Activated naive CD8-positive, alpha-beta T cell (primary cell): ENCODE data around the gene GORAB.

Experiments
- H3K27ac Mint-ChIP-seq: one replicate; pipeline ENCODE4 v1.8.0; 2021; ENCODE audit warnings: mixed read lengths
- H3K27me3 Mint-ChIP-seq: one replicate; pipeline ENCODE4 v1.8.0; 2021; ENCODE audit warnings: mixed read lengths
- H3K36me3 Mint-ChIP-seq: one replicate; pipeline ENCODE4 v1.8.0; 2021; ENCODE audit warnings: mixed read lengths
- H3K4me1 Mint-ChIP-seq: one replicate; pipeline ENCODE4 v1.8.0; 2021; ENCODE audit warnings: low read depth, mixed read lengths
- H3K4me3 Mint-ChIP-seq: one replicate; pipeline ENCODE4 v1.8.0; 2021; ENCODE audit warnings: mild to moderate bottlenecking, mixed read lengths
- H3K9me3 Mint-ChIP-seq: one replicate; pipeline ENCODE4 v1.8.0; 2021; ENCODE audit warnings: low read depth, mixed read lengths

Gene GORAB

GRCh38 chr1:170531758-170532657 lies at the start of gene GORAB:
TSS of gene GORAB (plus strand) at chr1:170532166. CDS start at chr1:170532224, 58 bp downstream.
- H3K4me3 Mint-ChIP-seq = no peak within 1 kb of the TSS
- H3K27me3 Mint-ChIP-seq = no peaks in the 10 kb centered on the region
- H3K27ac Mint-ChIP-seq = no peak within 1 kb of the TSS
- H3K36me3 Mint-ChIP-seq = peaks cover 3% of the 10 kb centered on the region
- no peaks in the 10 kb centered on the region for H3K9me3 Mint-ChIP-seq
- H3K4me1 Mint-ChIP-seq = peaks cover 27% of the 10 kb centered on the region

DNA sequence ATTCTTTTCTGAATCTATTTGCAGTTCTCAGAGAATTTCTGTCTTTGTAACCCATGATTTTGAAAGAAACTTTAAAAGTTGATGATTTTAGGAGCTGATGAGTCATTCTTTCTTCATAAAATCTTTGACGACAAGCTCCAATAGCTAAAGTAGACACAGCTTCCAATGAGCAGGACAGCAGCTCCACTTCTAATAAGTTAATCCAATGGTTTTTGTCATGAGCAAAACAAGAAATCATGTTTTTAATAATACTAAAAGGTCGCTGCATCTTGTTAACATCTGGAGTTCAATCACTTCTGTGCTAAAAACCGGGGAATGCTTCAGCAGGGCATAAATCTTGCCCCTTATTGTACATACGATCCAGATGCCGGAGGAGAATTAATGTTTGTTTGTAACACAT lies 48.9 kb upstream of the GORAB start:
- peaks cover 16% of the 10 kb centered on the region for H3K27me3 Mint-ChIP-seq
- H3K4me1 Mint-ChIP-seq = no peaks in the 10 kb centered on the region
- no peaks in the 10 kb centered on the region for H3K36me3 Mint-ChIP-seq
- no peak overlapping the region for H3K4me3 Mint-ChIP-seq
- no peak overlapping the region for H3K27ac Mint-ChIP-seq
- no peaks in the 10 kb centered on the region for H3K9me3 Mint-ChIP-seq

GRCh38 chr1:170487503-170487902 lies 44.5 kb upstream of the GORAB start:
- Mint-ChIP-seq H3K27me3 (peaks cover 22% of the 10 kb centered on the region), H3K9me3 (no peaks in the 10 kb centered on the region), H3K4me3 (no peak overlapping the region), H3K27ac (no peak overlapping the region), H3K4me1 (no peaks in the 10 kb centered on the region), H3K36me3 (no peaks in the 10 kb centered on the region)

GRCh38 chr1:170491291-170491690 lies 40.7 kb upstream of the GORAB start:
- Mint-ChIP-seq H3K27me3 (peaks cover 15% of the 10 kb centered on the region), H3K27ac (no peak overlapping the region), H3K4me3 (no peak overlapping the region), H3K9me3 (no peaks in the 10 kb centered on the region), H3K4me1 (peaks cover 11% of the 10 kb centered on the region), H3K36me3 (no peaks in the 10 kb centered on the region)

DNA sequence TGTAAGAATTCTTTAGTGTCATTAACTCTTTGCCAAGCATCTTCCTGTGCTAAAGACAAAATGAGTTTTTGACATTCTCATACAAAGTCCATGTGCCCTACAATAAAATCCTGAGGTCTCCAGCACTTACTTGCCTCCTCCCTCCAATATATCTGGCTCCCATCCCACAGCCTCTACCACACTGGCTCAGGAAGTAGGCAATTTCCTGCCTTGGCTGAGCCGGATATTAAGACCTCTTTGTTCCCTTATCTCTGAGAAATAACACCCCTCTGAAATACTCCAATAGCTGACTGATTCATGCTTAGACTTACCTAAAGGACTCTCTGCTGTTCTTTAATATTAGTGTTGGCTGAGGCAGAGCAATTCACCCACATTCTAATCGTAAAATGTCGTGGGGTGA lies 37.6 kb upstream of the GORAB start:
- H3K27ac Mint-ChIP-seq = no peak overlapping the region
- no peak overlapping the region for H3K4me3 Mint-ChIP-seq
- peaks cover 11% of the 10 kb centered on the region for H3K4me1 Mint-ChIP-seq

DNA sequence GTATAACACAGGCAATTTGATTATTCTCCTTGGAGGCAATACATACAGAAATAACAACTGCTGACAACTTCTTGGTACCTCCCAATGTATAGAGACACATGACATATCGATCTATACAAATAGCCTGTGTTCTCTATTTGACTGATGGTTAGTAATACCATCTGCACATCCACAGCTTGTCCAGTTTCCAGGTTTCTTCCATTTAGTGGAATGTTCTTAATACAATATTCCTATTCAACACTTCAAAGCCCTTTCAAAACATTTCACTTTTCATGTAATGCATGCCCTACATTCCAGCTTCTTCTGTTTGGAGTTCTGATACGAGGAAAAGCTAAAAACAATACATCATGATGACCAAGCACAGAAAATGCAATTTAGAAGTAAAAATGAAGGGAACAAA lies 37.0 kb upstream of the GORAB start:
- H3K4me3 Mint-ChIP-seq = no peak overlapping the region
- H3K9me3 Mint-ChIP-seq = no peaks in the 10 kb centered on the region
- H3K4me1 Mint-ChIP-seq = peaks cover 11% of the 10 kb centered on the region
- no peak overlapping the region for H3K27ac Mint-ChIP-seq
- H3K36me3 Mint-ChIP-seq = no peaks in the 10 kb centered on the region
- H3K27me3 Mint-ChIP-seq = peaks cover 8% of the 10 kb centered on the region

More for the DNA sequence above, 37.6 kb upstream of the GORAB start:
- Mint-ChIP-seq H3K36me3 (no peaks in the 10 kb centered on the region), H3K27me3 (peaks cover 14% of the 10 kb centered on the region), H3K9me3 (no peaks in the 10 kb centered on the region)

GRCh38 chr1:170498876-170499275 lies 33.1 kb upstream of the GORAB start:
- Mint-ChIP-seq H3K4me1 (peaks cover 9% of the 10 kb centered on the region), H3K36me3 (no peaks in the 10 kb centered on the region), H3K9me3 (no peaks in the 10 kb centered on the region), H3K4me3 (no peak overlapping the region), H3K27me3 (peaks cover 16% of the 10 kb centered on the region), H3K27ac (no peak overlapping the region)

- Mint-ChIP-seq H3K4me1 (no peaks in the 10 kb centered on the region), H3K36me3 (no peaks in the 10 kb centered on the region), H3K4me3 (no peak overlapping the region), H3K27me3 (peaks cover 22% of the 10 kb centered on the region), H3K27ac (no peak overlapping the region), H3K9me3 (no peaks in the 10 kb centered on the region)
These were observed 28.3 kb upstream of the GORAB start for GRCh38 chr1:170503665-170504064.

DNA sequence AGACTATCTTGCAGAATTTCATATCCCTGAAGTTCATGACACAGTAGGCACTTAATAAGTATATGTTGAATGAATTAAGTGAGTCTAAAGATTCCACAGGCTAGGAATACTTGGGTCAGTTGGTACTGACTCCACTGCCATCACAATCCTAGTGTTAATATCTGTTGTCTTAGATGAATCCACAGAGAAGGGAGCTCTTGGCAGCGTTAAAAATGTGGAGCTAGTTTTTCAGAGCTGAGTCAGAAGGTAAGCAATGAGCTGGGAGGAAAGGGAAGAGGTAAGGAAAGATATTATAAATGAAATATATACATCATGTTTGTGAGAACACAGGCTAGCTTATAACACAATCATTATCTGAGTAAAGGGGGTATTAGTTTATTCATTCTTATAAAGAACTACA lies 21.8 kb upstream of the GORAB start:
- Mint-ChIP-seq H3K27me3 (peaks cover 18% of the 10 kb centered on the region), H3K36me3 (no peaks in the 10 kb centered on the region), H3K9me3 (no peaks in the 10 kb centered on the region), H3K4me3 (no peak overlapping the region), H3K4me1 (no peaks in the 10 kb centered on the region), H3K27ac (no peak overlapping the region)

- Mint-ChIP-seq H3K9me3 (no peaks in the 10 kb centered on the region), H3K27me3 (peaks cover 16% of the 10 kb centered on the region), H3K36me3 (no peaks in the 10 kb centered on the region), H3K27ac (no peak overlapping the region), H3K4me1 (no peaks in the 10 kb centered on the region), H3K4me3 (no peak overlapping the region)
These were observed 20.9 kb upstream of the GORAB start for GRCh38 chr1:170511038-170511437.

DNA sequence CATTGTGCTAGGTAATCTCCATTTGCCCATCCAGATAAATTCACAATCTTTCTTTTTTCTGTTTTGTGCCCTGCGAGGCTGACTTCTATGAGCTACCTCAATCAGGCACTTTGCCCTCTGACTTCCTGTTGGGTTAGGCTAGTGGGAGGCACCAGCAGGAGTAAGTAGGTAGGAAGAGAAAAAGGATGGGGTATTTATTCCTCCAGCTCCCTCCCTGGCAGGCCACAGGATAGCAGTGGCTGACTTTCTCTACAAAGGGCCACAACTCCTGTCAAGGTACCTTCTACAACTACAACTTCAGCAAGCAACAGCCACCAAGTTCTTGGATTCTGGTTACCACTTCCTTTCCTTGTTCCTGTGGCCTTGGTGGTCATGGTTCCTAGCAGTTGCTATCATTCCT lies 18.8 kb upstream of the GORAB start:
- Mint-ChIP-seq H3K4me3 (no peak overlapping the region), H3K9me3 (no peaks in the 10 kb centered on the region), H3K36me3 (no peaks in the 10 kb centered on the region), H3K27me3 (peaks cover 6% of the 10 kb centered on the region), H3K27ac (no peak overlapping the region), H3K4me1 (no peaks in the 10 kb centered on the region)

DNA sequence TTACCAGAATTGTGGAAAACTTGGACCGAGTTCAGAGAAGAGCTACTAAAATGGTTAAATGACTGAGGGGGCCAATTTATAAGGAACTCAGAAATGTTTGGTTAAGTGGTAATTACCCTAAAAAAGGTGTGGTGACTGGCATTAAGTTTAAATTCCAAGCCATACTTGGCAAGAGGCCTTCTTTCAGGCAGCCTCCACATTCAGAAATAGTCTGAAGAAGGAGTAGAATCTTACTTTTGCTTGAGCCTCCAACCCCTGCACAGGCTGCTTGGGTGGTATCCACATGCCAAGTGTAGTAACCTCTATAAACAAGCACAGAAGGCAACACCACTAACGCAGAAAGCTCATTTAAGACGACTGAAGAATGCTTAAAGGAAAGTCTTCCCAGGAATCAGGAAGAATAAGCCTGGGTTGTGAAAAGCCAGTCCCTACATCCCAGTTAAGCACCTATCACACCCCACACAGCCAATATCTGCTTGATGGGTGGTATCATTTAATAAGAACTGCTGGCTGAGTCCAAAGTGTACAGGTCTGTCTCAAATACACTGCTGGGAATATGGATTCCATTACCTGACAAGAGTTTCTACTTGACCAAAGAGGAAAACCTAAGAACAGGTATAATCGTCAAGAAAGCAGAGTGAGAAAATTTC lies 13.7 kb upstream of the GORAB start:
- no peak overlapping the region for H3K4me3 Mint-ChIP-seq
- no peaks in the 10 kb centered on the region for H3K36me3 Mint-ChIP-seq
- H3K27ac Mint-ChIP-seq = no peak overlapping the region
- H3K4me1 Mint-ChIP-seq = no peaks in the 10 kb centered on the region
- peaks cover 11% of the 10 kb centered on the region for H3K27me3 Mint-ChIP-seq
- H3K9me3 Mint-ChIP-seq = no peaks in the 10 kb centered on the region

- Mint-ChIP-seq H3K9me3 (no peaks in the 10 kb centered on the region), H3K36me3 (no peaks in the 10 kb centered on the region), H3K27ac (no peak overlapping the region), H3K27me3 (peaks cover 11% of the 10 kb centered on the region), H3K4me1 (no peaks in the 10 kb centered on the region), H3K4me3 (no peak overlapping the region)
These were observed 13.0 kb upstream of the GORAB start for GRCh38 chr1:170518965-170519364.

DNA sequence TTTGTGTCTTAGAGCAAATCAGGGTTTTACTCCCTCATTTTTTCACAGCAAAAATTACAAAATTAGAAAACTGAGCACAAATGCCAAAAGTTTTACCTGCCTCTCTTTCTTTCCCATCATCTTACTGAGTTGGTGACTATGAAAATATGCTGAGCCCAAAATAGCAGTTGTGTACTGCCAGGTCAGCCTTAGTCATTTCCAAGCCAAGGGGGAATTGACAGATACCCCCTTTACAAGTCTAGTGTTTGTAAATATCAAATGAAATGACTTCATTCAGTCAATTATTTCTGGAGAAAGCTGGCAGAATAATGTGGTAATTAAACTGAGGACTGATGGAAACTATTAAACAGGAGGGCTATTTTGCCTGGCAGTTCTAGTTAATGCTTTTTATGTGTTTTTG lies 11.4 kb upstream of the GORAB start:
- H3K4me3 Mint-ChIP-seq = no peak overlapping the region
- H3K27me3 Mint-ChIP-seq = peaks cover 13% of the 10 kb centered on the region
- H3K27ac Mint-ChIP-seq = no peak overlapping the region
- no peaks in the 10 kb centered on the region for H3K9me3 Mint-ChIP-seq
- H3K4me1 Mint-ChIP-seq = no peaks in the 10 kb centered on the region
- H3K36me3 Mint-ChIP-seq = no peaks in the 10 kb centered on the region

DNA sequence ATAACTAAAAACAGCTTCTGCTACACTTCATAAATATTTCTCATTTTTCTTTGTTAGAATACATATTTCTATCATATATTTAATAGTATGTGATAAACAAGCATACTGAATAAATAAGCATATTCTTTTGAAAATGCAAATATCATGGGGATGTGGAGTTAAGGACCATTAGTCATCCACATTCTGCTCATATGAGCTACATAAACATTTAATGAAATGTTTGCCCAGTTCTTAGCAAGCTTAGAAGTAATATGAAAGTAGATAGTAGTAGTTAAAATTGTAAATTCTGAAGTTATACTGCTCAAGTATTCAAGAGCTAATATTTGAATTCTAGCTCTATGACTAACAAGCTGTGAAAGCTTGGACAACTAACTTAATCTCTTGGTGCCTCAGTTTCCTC lies 10.1 kb upstream of the GORAB start:
- Mint-ChIP-seq H3K27ac (no peak overlapping the region), H3K4me1 (no peaks in the 10 kb centered on the region), H3K9me3 (no peaks in the 10 kb centered on the region), H3K36me3 (no peaks in the 10 kb centered on the region), H3K4me3 (no peak overlapping the region), H3K27me3 (peaks cover 13% of the 10 kb centered on the region)
